Tongue (tissue), 2 donors: ENCODE measurements around the gene GPR107. TPM values are rescaled to one million over a fixed set of nuclear protein-coding genes. Genes with fewer than 3 reads are reported as not detected.

Experiments used
- DNase-seq: peaks from one replicate; pipeline ENCODE4 v3.0.0-alpha.2; 2015
- total RNA-seq: library from RNA; depleted of rRNA; stranded (reverse); fragments of >200 nt; gene quantifications from one replicate; pipeline ENCODE4 v1.2.3, GENCODE V29; 2014

The GPR107 gene
- total RNA-seq, 1 donor from 2014 or later: 30.0 TPM

GRCh38 chr9:130160862-130161470, 107.3 kb downstream of the GPR107 start:
- no peak for DNase-seq

GRCh38 chr9:130165579-130165978, 111.9 kb downstream of the GPR107 start:
- DNase-seq: no peak

- no peak for DNase-seq
These were observed 112.7 kb downstream of the GPR107 start for GRCh38 chr9:130166399-130166798.

GRCh38 chr9:130167927-130168326, 114.2 kb downstream of the GPR107 start:
- DNase-seq: no peak

GRCh38 chr9:130171226-130172148, 117.8 kb downstream of the GPR107 start:
- DNase-seq: no peak

GRCh38 chr9:130172161-130172857, 118.6 kb downstream of the GPR107 start, which contains the start of gene NCS1:
NCS1 (plus strand) TSS chr9:130172404; CDS start chr9:130172664, 260 bp downstream.
- peak; percentile 89 for DNase-seq

- peak; percentile 39 for DNase-seq
These were observed 119.4 kb downstream of the GPR107 start for GRCh38 chr9:130172858-130173665.

- no peak for DNase-seq
These were observed 119.9 kb downstream of the GPR107 start for GRCh38 chr9:130173666-130173983.

- DNase-seq: no peak
These were observed 120.3 kb downstream of the GPR107 start for GRCh38 chr9:130174025-130174424.

- DNase-seq: peak; percentile 80
These were observed 121.2 kb downstream of the GPR107 start for GRCh38 chr9:130174920-130175321.

- DNase-seq: no peak
These were observed 121.6 kb downstream of the GPR107 start for GRCh38 chr9:130175355-130175754.

- DNase-seq: no peak
These were observed 123.1 kb downstream of the GPR107 start for GRCh38 chr9:130176760-130177159.

GRCh38 chr9:130177898-130178805, 124.4 kb downstream of the GPR107 start:
- no peak for DNase-seq

- DNase-seq: no peak
These were observed 125.7 kb downstream of the GPR107 start for GRCh38 chr9:130179331-130179907.

GRCh38 chr9:130180516-130180915, 126.8 kb downstream of the GPR107 start:
- no peak for DNase-seq

- no peak for DNase-seq
These were observed 128.1 kb downstream of the GPR107 start for GRCh38 chr9:130181678-130182380.

- DNase-seq: no peak
These were observed 128.7 kb downstream of the GPR107 start for GRCh38 chr9:130182381-130182909.

GRCh38 chr9:130183133-130183762, 129.5 kb downstream of the GPR107 start:
- peak; percentile 60 for DNase-seq

- DNase-seq: no peak
These were observed 131.3 kb downstream of the GPR107 start for GRCh38 chr9:130185017-130185416.
